MM.1S (cell line): ENCODE data around the gene KCNA5.

Experiments
- EZH2 ChIP-seq: fragments of 300-600 bp; sonication (generic); optimal IDR thresholded peaks from 2 replicates; pipeline ENCODE3; 2017; ENCODE audit warnings: low read depth, mild to moderate bottlenecking, antibody characterized with exemption, low read length, mixed read lengths
- EZH2phosphoT487 ChIP-seq: fragments of 300-600 bp; sonication (generic); IDR thresholded peaks from 2 replicates; pipeline ENCODE4 v1.6.1; 2018; ENCODE audit warnings: antibody characterized with exemption, low read length
- TF ChIP-seq, protein P1 (sequence below): fragments of 300-600 bp; sonication (generic); IDR thresholded peaks from 2 replicates; pipeline ENCODE4 v1.5.1; 2016; ENCODE audit warnings: antibody characterized with exemption, low read length, mixed read lengths

DNA sequence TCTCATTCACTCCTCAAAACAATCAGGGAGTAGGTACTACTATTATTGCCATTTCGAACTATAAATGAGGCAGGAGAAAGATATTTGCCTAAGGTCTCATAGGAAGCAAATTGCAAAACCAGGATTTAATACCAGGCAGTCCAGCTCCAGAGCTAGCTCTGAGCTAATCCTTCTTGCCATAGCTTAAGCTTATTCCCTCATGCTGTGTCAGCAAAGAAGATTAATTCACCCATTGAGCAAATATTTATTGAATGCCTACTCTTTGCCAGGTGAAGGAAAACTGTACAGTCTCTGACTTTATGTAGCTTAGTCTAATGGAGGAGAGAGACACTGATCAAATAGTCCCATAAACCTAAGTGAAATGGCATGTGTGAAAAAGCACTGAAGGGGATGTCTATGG lies 19.5 kb downstream of the KCNA5 start:
- TF ChIP-seq, protein P1, sequence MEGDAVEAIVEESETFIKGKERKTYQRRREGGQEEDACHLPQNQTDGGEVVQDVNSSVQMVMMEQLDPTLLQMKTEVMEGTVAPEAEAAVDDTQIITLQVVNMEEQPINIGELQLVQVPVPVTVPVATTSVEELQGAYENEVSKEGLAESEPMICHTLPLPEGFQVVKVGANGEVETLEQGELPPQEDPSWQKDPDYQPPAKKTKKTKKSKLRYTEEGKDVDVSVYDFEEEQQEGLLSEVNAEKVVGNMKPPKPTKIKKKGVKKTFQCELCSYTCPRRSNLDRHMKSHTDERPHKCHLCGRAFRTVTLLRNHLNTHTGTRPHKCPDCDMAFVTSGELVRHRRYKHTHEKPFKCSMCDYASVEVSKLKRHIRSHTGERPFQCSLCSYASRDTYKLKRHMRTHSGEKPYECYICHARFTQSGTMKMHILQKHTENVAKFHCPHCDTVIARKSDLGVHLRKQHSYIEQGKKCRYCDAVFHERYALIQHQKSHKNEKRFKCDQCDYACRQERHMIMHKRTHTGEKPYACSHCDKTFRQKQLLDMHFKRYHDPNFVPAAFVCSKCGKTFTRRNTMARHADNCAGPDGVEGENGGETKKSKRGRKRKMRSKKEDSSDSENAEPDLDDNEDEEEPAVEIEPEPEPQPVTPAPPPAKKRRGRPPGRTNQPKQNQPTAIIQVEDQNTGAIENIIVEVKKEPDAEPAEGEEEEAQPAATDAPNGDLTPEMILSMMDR: no peak
- TF ChIP-seq EZH2 (no peak), EZH2phosphoT487 (no peak)
